Effector CD8-positive, alpha-beta T cell (primary cell): ENCODE data around the gene AQP12A.
"Not testable (repeated sequence)": the region's sequence is repeated elsewhere in the genome, so short reads cannot be mapped to it uniquely, and the experiment has no call there.

ENCODE experiments used
- DNase-seq: peaks from one replicate; lab custom pipeline; 2025; lab: John Stamatoyannopoulos, UW

AQP12A gene

DNA sequence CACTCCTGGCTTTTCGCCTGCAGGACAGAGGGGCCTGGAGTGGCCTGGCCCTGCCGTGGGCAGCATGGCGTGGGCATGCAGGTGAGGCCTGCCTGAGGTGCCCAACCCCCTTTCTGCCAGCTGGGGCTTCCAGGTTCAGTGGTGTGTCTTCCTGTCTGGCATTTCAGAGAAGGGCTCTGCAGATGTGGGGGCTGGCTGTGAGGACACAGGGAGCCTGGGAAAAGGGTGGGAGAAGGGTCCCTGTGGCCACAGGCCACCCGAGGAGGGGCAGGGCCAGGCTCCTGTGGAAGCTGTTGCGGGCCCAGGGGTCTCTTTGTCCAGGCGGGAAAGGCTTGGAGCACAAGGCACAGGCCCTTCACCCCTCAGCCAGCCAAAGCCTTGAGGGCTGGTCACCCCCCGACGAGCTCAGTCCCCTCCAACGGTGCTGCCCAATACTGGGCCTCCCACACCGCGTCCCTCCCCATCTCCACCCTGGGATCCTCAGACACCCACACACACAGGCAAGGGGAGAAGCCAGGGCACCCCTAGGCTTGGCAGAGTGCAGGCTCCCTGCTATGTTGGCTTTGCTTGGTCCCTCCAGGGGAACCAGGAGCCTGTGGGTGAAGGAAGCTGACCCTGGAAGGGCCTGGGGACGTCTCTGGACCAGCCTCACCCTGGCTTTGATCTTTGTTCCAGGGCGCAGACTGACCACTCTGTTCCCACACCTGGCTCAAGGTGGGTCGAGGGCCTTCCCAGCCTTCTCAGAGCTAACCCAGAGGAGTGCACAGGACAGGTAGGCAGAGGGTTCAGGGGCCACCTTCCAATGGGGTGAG lies 3.7 kb upstream of the AQP12A start:
- DNase-seq: no peak

DNA sequence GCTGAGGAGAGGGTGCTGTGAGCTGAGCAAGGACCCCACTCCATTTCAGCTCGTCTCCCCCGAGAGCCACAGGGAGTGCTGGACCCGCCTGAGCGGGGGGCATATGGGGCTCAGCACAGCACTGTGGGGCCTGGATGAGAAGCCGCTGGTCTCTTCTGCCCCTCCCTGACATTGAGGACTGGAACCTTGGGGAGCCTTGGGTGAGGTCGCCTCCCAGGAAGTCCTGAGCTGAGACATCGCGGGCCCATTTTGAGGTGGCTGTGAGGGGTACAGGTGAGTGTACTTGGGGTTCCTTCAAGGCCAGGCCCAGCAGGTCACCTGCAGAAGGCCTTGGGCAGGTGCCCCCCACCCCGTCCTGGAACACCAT lies 3.1 kb upstream of the AQP12A start:
- no peak for DNase-seq

DNA sequence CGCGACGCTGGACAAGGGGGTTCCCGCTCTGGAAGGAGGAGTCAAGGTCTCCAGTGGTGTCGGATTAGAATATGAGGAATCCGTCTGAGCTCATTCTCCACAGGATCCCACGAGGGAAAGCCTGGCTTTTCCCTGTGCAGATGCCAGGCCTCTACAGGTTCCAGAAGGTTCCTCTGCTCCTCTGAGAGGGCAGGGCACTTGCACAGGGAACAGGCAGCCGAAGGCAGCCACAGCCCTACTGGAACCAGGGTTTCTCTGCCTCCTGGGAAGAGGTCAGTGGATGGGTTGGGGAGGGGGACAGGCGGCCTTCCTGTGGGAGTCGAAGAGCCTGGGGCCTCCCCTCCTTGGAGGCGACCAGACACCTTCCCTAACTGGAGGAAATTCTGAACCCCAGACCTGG lies 1.7 kb upstream of the AQP12A start:
- DNase-seq: no peak

DNA sequence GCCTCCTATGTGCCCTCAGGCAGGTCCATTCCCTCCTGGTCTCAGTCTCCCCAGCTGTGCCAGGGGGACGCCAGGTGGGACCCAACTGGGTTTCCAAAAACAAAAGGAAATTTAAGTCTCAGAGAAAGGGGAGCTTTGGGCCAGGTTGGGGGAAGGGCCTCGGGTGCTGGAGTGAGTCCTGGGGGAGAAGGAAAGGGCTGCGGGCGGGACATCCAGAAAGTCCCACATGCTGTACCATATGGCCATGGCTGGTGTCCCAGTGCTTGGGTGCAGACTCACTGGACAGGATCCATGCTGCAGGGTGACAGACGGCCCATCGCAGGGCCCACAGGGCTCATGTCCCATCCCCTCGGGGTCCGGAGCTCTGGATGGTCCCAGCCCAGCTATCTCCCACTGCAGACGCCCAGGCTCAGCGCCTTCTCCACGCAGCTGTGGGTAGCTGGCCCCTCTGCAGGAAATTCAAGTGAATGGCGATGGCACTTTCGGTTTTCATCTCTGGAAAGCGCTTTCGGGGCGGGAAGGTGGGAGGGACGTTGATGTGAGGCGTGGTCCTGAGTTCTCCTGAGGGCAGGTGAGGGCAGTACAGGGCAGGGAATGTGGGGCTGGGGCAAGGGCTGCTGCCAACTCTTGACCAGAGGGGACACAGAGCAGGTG lies 1.1 kb upstream of the AQP12A start:
- DNase-seq: not testable (repeated sequence)

DNA sequence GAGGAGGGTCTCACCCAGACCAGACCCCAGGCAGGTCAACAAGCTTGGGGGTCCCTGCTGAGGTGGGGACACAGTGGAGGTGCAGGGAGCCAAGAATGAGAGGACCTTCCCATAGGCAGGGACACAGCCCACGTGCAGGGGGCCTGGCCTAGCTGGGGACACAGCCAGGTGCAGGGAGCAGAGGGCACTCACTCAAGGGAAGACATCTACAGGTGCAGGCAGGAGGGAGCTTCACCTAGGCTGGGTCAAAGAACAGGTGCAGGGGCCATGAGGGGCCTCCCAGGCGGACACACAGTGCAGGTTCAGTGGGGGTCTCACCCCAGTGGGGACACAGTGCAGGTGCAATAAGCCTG lies 615 bp upstream of the AQP12A start:
- not testable (repeated sequence) for DNase-seq

DNA sequence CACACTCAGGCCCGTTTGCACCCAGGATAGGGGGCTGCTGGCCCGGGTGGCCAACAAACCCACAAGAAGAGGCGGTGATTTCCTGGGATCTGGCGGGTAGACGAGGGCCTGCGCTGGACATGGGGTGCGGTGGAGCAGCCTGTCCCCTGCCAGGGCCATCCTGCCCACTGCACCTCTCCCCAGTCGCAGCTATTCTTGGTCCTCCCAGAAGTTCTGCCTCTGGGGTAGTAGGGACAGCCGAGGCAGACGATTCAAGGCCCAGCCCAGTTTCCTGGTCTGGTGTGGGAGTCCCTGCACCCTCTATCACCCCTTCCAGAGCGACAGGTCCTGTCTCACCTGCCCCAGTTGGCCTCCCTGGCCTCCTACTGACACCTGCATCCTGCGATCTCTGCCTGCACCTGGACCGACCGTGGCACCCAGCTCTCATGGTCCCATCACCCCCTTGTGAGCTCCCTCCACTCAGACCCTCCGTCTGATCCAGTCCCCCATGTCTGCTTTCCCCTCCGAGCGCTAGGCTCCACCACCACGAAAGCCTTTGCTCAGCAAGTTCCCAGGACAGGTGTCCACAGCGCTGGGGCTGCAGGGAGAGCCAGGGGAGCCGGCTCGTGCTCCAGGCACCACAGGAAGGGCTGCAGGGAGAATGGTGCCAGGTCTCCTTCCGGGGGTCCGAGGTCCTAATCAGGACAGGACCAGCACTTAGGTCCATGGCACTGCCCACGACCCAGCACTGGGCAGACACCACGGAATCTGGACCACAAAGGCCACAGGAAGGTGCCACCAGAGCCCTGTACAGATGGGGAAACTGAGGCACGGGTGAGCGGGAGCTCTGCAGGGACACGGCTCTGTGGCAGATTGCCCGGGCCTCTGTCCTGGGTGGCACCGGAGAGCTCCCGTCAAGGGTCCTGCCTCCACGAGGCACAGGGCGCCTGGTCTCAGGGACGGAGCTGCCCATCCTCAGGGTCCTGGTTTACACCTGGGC lies 1.2 kb downstream of the AQP12A start:
- DNase-seq: not testable (repeated sequence)

DNA sequence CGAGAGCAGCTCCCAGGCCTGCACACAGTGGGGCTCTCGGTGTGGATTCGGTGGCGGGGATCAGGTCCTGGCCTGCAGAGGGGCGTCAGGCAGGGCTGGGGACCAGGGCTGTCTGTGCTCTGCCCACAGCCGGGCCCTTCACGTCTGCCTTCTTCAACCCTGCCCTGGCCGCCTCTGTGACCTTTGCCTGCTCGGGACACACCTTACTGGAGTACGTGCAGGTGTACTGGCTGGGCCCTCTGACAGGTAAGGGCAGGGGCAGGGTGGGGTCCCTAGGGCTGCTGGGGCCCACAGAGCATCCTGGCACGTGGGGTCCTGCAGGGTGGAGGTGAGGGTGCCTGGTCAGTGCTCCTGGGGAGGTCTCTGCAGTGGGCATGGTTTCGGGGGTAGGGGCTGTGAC lies 2.6 kb downstream of the AQP12A start:
- not testable (repeated sequence) for DNase-seq

DNA sequence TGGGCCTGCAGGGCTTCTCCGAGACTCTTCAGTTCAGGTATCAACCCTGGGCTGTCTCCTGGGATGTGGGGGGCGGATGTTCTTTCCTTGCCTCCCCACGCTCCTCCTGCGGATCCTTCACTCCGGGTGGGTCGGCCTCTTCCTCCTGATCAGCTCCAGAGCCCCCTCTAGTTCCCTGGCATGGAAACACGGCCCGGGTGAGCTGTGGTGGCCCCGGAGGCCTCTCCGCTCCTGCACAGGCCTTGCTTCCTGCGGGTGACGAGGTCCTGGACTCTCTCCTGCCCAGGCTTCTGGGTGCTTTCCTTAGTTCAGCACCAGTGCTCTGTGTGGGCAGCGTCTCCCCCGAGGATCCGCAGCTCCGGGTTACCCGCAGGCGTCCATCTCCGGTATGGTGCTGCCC lies 3.9 kb downstream of the AQP12A start:
- not testable (repeated sequence) for DNase-seq

DNA sequence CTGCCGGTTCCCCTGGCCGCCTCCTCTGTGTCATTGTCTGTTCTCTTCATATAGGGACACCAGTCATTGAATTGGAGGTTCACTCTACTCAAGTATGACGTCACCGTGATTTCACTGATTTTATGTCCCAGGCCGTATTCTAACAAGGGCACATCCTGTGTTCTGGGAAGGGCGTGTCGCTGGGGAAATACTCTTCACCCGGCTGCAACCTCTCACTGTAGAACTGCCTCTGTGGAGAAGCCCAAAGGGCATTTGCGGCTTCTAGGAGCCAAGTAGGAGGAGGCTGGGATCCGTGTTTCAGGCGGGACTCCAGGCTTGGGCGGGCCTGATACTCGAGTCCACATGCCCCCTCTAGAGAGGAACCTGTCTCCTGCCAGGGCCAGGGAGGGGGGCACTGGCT lies 4.8 kb downstream of the AQP12A start:
- DNase-seq: not testable (repeated sequence)

DNA sequence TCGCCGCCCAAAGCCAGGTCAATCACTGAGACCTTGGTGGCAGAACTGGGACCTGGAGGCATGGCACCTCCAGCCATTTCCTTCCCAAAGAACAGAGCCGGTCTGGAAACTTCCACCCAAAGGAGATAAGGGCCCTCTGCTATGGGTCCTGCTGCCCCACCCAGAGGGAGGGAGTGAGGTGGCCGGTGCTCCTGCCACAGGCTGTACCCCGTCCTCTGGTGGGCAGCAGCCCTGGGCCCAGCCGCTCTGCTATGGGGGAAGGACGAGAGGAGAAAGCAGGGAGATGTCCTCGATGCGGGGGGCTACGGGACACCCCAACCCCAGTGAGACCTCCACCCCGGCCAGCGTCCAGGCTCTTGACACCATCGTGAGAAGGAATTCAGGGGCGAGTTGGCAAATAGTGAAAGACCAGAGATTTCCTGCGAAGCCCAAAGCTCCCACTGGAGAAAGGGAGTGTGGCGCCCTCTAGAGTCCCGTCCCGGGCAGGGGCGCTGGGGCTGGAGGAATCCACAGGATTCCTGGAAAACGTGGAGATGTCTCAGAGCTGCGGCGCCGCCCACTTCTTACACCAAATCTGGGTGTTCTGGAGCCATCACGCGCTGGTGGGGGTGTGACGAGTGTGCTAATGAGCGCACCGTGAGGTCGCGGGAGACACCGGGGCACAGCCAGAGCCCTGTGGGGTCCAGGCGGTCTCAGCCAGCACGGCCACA lies 7.3 kb downstream of the AQP12A start:
- not testable (repeated sequence) for DNase-seq

DNA sequence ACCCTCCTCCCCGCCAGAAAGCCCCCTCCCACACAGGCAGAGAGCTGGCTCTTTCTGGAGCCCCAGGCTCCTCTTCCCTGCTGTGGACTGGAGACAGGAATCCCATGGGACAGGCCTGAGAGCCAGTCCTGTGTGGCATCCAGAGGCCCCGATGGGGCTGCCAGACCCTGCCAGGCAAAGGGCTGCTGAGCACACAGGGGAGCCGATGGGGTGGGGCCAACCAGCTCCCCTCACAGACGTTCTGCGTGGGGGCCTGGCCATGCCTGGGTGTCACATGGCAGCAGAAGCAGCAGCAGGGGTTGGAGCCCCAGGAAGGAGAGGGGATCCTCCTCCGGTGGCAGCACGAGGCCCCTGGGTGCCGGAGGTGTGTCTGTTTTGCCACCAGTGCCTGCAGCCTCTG lies 8.2 kb downstream of the AQP12A start:
- DNase-seq: not testable (repeated sequence)

DNA sequence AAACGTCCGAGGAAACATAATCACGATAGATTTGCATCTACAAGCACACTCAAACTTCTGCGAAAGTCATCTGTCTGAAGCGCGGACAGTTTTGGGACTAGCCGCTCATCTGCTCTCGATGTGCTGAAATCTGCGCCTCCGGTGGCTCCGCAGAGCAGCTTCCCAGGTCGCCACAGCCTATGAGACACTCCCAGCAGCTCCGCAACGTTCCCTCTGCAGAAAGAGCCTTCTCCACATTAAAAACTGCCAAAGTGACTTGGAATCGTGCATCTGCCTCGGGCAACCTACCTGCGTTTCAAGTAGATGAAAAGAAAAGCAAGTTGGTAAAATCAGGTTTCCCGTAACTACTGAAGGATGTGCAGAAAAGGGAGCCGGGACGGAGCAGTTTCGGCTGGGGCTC lies 8.9 kb downstream of the AQP12A start:
- not testable (repeated sequence) for DNase-seq

DNA sequence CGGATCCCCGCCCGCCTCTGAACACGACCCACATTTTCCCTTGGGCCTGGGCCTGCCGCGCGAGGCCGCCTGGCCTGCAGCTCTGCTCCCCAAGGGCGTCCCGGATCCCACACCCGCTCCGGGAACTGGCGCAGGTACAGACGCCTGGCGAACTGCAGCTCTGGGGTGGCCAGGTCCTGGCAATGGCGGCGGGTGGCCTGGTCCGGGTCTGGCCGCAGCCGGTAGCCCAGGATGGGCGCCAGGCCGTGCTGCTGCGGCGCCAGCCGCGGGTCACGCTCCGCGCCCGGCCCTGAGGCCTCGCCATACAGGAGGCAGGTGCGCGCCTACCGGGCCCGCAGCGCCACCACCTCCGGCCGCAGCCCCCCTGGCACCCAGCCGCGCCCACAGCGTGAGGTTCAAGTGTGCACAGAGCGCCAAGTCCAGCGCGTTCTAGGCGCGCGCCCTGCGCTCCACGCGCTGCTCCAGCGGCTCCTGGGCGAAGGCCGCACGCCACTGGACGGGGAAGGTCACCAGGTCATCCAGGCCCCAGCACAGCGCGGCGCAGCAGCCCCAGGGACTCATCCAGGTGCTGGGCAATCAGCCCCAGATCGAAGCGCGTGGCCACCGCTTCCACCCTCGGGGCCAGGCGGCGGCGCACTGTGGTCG lies 9.5 kb downstream of the AQP12A start:
- DNase-seq: no peak

DNA sequence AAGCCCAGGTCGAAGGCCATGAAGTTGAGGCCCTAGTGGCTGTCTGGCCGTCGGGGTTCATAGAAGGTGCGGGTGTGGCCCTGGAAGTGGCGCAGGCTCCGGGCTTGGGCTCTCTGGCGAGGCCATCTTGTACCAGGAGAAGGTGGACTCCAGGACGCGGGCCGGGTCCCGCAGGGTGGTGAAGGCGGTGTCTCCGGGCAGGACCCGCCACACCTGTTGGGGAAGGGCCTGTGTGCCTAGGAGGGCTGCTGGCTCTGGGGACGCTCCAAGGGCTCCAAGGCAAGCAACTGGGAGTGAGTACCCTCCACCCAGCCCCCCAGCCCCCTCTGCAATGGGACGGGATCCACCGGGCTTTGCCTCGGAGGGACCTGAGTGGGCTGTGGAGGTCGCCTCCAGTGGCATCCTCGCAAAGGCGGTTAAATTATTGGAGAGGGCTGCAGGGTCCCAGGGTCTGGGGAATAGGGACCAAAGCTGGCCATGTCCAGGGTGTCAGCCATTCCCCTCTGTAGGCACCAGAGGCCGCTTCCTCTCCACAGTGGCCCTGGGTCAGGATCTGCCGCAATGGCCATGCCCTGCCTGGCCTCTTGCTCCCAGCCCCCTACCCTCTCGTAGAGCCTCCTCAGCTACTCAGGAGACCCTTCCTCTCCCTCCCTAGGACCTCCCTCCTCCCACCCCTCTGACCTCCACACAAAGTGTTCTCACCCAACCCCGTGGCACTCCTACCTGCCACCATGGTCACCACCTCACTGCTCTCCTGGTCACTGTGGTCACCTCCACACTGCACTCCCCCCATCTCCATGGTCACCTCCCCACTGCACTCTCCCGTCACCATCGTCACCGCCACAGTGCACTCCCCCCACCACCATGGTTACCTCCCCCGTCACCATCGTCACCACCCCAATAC lies 10.3 kb downstream of the AQP12A start:
- DNase-seq: no peak

DNA sequence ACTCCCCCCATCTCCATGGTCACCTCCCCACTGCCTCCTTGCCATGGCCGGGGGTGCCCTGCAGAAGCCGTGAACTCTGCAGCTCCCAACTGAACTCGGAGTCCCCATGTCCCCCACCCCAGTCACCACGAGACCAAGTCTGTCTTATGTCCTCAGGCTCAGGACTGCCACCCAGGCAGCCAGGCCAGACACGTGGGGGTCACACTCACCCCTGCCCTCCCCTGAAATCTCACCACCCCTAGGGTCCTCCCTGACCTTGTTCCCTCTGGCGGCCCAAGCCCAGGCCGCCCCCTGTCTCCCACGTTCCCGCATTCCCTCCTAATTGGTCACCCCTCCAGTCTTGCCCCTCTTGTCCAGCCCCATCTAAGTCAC lies 11.0 kb downstream of the AQP12A start:
- no peak for DNase-seq

DNA sequence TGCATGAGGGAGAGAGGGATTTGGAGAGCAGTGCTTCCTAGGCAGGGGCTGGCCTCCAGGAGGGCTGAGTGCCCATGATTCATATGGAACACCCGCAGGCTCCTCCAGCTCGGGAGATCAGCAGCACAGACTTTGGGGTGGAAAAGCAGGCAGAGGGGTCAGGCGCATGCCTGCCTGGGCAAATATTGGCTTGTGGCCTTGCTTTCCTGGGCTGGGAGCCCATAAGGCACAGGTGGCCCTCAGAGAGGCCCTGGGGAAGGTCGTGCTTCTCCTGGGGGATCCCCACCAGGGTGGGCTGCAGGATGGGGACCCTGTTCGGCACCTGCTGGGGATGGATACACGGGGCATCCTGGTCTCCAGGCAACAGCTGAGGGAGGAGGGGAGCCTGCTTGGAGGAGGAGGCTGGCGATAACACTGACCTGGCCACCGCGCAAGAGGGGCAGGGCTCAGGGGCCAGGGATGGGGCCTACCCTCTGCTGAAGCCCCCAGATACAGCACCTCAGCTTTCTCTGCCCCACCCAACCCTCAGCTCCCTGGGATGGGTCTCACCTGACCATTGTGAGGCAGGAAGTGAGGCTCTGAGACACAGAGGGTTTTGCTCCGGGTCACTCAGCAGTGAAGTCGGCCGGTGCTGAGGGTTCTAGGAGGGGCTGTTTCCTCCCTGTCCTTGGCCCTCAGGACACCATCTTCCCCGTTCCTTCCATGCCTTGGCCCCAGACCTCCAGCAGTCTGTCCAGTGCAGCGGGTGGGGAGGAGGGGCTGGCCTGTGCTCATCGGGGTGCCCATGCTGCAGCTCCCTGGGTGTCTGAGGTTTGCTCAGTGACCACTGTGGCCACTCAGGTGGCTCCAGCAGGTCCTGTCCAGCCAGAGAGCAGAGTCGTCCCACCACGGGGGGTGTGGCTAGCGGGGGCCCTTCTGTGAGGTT lies 12.0 kb downstream of the AQP12A start:
- no peak for DNase-seq

DNA sequence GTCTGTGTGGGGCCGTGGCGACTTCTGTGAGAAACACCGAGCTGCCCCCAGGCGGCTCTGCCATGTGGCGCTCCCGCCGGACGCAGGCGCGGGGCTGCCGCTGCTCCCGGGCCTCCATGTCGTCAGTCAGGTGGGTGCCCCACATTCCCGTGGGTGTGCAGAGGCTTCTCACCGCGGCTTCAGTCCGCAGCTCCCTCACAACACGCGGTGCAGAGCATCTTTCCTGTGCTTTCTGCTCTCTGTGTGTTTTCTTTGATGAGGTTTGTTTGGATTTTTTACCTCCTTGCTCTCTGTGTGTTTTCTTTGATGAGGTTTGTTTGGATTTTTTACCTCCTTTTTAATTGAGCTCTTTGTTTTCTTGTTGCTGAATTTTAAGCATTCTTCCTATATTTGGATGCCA lies 13.0 kb downstream of the AQP12A start:
- no peak for DNase-seq

DNA sequence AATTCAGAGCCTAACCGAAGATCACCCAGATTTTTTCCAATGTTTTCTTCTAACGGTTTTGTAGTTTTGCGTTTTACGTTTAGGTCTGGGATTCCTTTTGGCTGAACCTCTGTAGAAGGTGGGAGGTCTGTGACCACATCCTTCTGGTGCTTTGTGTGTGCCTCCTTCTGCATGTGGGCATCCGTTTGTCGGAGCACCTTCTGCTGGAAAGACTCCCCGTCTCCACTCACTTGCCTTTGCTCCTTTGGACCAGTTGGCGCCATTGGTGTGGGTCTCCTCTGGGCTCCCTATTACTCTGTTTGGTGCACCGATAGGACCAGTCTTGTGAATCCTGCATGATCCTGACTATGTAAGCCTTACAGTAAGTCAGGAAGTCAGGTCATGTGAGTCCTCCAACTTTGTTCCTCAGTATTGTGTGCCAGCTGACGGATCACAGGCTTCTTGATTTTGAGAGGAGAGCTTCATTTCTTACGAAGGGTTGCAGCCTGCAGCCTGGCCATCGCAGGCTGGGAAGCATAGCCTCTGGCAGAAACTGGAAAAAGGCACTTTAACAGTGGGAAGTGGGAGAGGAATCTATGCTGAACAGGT lies 13.6 kb downstream of the AQP12A start:
- no peak for DNase-seq
